Naive B cell (primary cell): Measurements from ENCODE around the gene TLR9. TPM values are rescaled to one million over a fixed set of nuclear protein-coding genes. Genes with fewer than 3 reads are reported as not detected.

Experiments used
- ATAC-seq, 2 donors: fragments of 150-1000 bp; cut with Tn5 transposase; 2 replicates each; pipeline ENCODE4 v1.10.0; 2021; ENCODE audit warnings: low read depth in 2 of 2, mild to moderate bottlenecking in 2 of 2, moderate library complexity in 2 of 2
- DNase-seq: peaks from one replicate; pipeline ENCODE4 v3.0.0; 2022
- H3K27ac Mint-ChIP-seq, 6 donors: one replicate each; pipeline ENCODE4 v1.8.0; 2020 to 2022; ENCODE audit warnings: mild to moderate bottlenecking in 6 of 6, mixed read lengths in 6 of 6, moderate library complexity in 5 of 6, inconsistent platforms in 2 of 6
- H3K27me3 Mint-ChIP-seq, 3 donors: one replicate each; pipeline ENCODE4 v1.8.0; 2021 to 2022; ENCODE audit warnings: mixed read lengths in 3 of 3, mild to moderate bottlenecking in 1 of 3
- H3K36me3 Mint-ChIP-seq, 2 donors: one replicate each; pipeline ENCODE4 v1.8.0; 2020 to 2022; ENCODE audit warnings: mixed read lengths in 2 of 2, inconsistent platforms in 1 of 2, mild to moderate bottlenecking in 1 of 2
- H3K4me1 Mint-ChIP-seq, 3 donors: one replicate each; pipeline ENCODE4 v1.8.0; 2020 to 2022; ENCODE audit warnings: mixed read lengths in 3 of 3, inconsistent platforms in 1 of 3, mild to moderate bottlenecking in 1 of 3, moderate library complexity in 1 of 3
- H3K4me3 Mint-ChIP-seq, 8 donors: one replicate each; pipeline ENCODE4 v1.8.0; 2020 to 2022; ENCODE audit warnings: mild to moderate bottlenecking in 8 of 8, mixed read lengths in 8 of 8, moderate library complexity in 8 of 8, inconsistent platforms in 2 of 8
- H3K9me3 Mint-ChIP-seq, 7 donors: one replicate each; pipeline ENCODE4 v1.8.0; 2020 to 2022; ENCODE audit warnings: mixed read lengths in 7 of 7, mild to moderate bottlenecking in 5 of 7, inconsistent platforms in 2 of 7, moderate library complexity in 1 of 7
- polyA plus RNA-seq, 6 donors: library from polyadenylated mRNA; unstranded; fragments of 300-500 nt; fragmentation: Illumina TruSeq; gene quantifications; one replicate each; pipeline ENCODE4 v1.2.3, GENCODE V29; 2021; ENCODE audit warnings: low read depth in 6 of 6

Gene TLR9
- polyA plus RNA-seq, 6 donors from 2014 or later, result 1.6 to 4.4 (median 3.8) TPM; not detected in 1

GRCh38 chr3:52213901-52214300 lies 11.5 kb downstream of the TLR9 start:
- H3K27me3 Mint-ChIP-seq, result no peaks in the 10 kb centered on the region
- H3K27ac Mint-ChIP-seq, result no peak overlapping the region
- H3K4me3 Mint-ChIP-seq, result no peak overlapping the region
- H3K9me3 Mint-ChIP-seq, result no peaks in the 10 kb centered on the region
- DNase-seq (no peak), ATAC-seq (no peak)
- H3K4me1 Mint-ChIP-seq, result peaks cover 24 to 32% (median 30%) of the 10 kb centered on the region in 3 donors
- peaks cover 30 to 35% of the 10 kb centered on the region in 2 donors for H3K36me3 Mint-ChIP-seq

- no peak for ATAC-seq
- no peaks in the 10 kb centered on the region for H3K9me3 Mint-ChIP-seq
- H3K36me3 Mint-ChIP-seq, result peaks cover 34 to 35% of the 10 kb centered on the region in 2 donors
- no peak overlapping the region for H3K4me3 Mint-ChIP-seq
- peaks cover 17 to 23% (median 21%) of the 10 kb centered on the region in 3 donors for H3K4me1 Mint-ChIP-seq
- peak overlapping the region in 1 of 6 donors; percentile 42 for H3K27ac Mint-ChIP-seq
- no peak for DNase-seq
- no peaks in the 10 kb centered on the region for H3K27me3 Mint-ChIP-seq
These were observed 12.4 kb downstream of the TLR9 start for GRCh38 chr3:52213005-52213404.

DNA sequence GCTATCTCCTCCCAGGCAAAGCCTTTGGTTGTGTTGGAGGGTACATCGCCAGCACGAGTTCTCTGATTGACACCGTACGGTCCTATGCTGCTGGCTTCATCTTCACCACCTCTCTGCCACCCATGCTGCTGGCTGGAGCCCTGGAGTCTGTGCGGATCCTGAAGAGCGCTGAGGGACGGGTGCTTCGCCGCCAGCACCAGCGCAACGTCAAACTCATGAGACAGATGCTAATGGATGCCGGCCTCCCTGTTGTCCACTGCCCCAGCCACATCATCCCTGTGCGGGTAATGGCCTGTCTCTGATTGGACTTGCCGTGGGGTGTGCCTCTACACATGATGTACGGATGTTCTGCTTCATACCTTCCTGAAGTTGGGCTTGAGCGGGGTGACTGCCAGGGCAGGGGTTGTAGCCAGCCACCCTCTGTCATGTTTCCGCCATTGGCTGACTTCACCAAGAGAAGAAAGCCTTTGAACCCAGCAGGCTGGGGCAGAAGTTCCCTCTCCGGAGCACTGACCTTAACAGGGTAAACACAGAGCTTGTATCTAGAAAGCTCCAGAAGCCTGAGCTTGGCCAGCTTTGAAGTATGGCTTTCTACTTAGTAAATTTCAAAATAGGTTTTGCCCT lies 14.1 kb downstream of the TLR9 start:
- H3K9me3 Mint-ChIP-seq, result no peaks in the 10 kb centered on the region
- H3K4me1 Mint-ChIP-seq, result peaks cover 4 to 7% (median 6%) of the 10 kb centered on the region in 3 donors
- DNase-seq (no peak), ATAC-seq (no peak)
- peaks cover 35 to 42% of the 10 kb centered on the region in 2 donors for H3K36me3 Mint-ChIP-seq
- H3K27ac Mint-ChIP-seq, result no peak overlapping the region
- H3K4me3 Mint-ChIP-seq, result no peak overlapping the region
- no peaks in the 10 kb centered on the region for H3K27me3 Mint-ChIP-seq

- Mint-ChIP-seq H3K27me3 (no peaks in the 10 kb centered on the region), H3K9me3 (no peaks in the 10 kb centered on the region), H3K27ac (no peak overlapping the region), H3K4me3 (no peak overlapping the region), H3K36me3 (peaks cover 32 to 41% of the 10 kb centered on the region in 2 donors), H3K4me1 (peaks cover 3 to 5% (median 4%) of the 10 kb centered on the region in 3 donors)
- ATAC-seq (no peak), DNase-seq (no peak)
These were observed 14.8 kb downstream of the TLR9 start for GRCh38 chr3:52210550-52211046.

- Mint-ChIP-seq H3K36me3 (peaks cover 27 to 35% of the 10 kb centered on the region in 2 donors), H3K9me3 (no peaks in the 10 kb centered on the region), H3K27ac (no peak overlapping the region), H3K27me3 (no peaks in the 10 kb centered on the region), H3K4me1 (peaks cover 0 to 2% (median 0%) of the 10 kb centered on the region in 3 donors), H3K4me3 (no peak overlapping the region)
- no peak for DNase-seq
- ATAC-seq, result no peak
These were observed 15.4 kb downstream of the TLR9 start for GRCh38 chr3:52210037-52210436.

GRCh38 chr3:52208556-52208955 lies 16.9 kb downstream of the TLR9 start:
- Mint-ChIP-seq H3K36me3 (peaks cover 17 to 29% of the 10 kb centered on the region in 2 donors), H3K4me1 (peaks cover 0 to under 1% (median 0%) of the 10 kb centered on the region in 3 donors), H3K4me3 (no peak overlapping the region), H3K9me3 (no peaks in the 10 kb centered on the region), H3K27me3 (no peaks in the 10 kb centered on the region), H3K27ac (peak overlapping the region in 1 of 6 donors; percentile 9)
- DNase-seq (no peak), ATAC-seq (no peak)

DNA sequence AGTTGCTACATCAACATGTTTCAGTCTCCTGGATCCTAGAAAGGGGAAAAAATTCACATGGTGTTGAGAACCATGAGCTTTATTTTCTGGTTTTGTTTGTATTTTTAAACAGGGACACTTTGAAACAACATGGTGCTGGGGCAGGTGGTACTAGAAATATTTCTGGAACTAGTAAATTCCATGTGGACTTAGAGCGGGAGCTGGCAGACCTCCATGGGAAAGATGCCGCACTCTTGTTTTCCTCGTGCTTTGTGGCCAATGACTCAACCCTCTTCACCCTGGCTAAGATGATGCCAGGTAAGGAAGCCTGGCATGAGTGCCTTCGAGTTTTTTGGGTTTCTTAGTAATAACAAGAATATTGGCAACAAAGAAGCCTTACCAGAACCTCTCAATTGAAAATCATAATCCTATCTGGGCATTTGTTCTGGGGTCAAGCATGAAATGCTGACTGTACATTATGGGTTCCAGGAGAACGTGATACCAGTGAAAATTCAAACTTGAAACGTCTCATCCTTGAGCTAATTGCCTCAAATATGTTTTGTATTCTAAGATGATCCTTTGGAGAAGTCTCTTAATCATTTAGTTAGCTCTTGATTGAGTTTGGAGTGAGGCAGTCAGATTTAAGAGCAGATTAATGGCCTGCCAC lies 19.6 kb downstream of the TLR9 start:
- peaks cover 8 to 17% (median 10%) of the 10 kb centered on the region in 3 donors for H3K4me1 Mint-ChIP-seq
- ATAC-seq (no peak), DNase-seq (no peak)
- H3K27me3 Mint-ChIP-seq, result no peaks in the 10 kb centered on the region
- H3K9me3 Mint-ChIP-seq, result no peaks in the 10 kb centered on the region
- no peak overlapping the region for H3K4me3 Mint-ChIP-seq
- H3K27ac Mint-ChIP-seq, result peak overlapping the region in 1 of 6 donors; percentile 28
- peaks cover 14 to 22% of the 10 kb centered on the region in 2 donors for H3K36me3 Mint-ChIP-seq

GRCh38 chr3:52204337-52205073 lies 20.9 kb downstream of the TLR9 start:
- DNase-seq (no peak), ATAC-seq (no peak)
- Mint-ChIP-seq H3K9me3 (no peaks in the 10 kb centered on the region), H3K36me3 (peaks cover 7 to 22% of the 10 kb centered on the region in 2 donors), H3K27me3 (no peaks in the 10 kb centered on the region), H3K4me1 (peaks cover 13 to 23% (median 13%) of the 10 kb centered on the region in 3 donors), H3K4me3 (no peak overlapping the region), H3K27ac (peak overlapping the region in 1 of 6 donors; percentile 42)

GRCh38 chr3:52203701-52204100 lies 21.7 kb downstream of the TLR9 start:
- peaks cover 21 to 30% (median 21%) of the 10 kb centered on the region in 3 donors for H3K4me1 Mint-ChIP-seq
- no peaks in the 10 kb centered on the region for H3K9me3 Mint-ChIP-seq
- H3K36me3 Mint-ChIP-seq, result peaks cover 8 to 21% of the 10 kb centered on the region in 2 donors
- ATAC-seq (no peak), DNase-seq (no peak)
- peak overlapping the region in 1 of 6 donors; percentile 44 for H3K27ac Mint-ChIP-seq
- no peaks in the 10 kb centered on the region for H3K27me3 Mint-ChIP-seq
- H3K4me3 Mint-ChIP-seq, result no peak overlapping the region

GRCh38 chr3:52202384-52203077 lies 22.9 kb downstream of the TLR9 start:
- ATAC-seq (no peak), DNase-seq (no peak)
- H3K9me3 Mint-ChIP-seq, result no peaks in the 10 kb centered on the region
- peaks cover 28 to 38% (median 29%) of the 10 kb centered on the region in 3 donors for H3K4me1 Mint-ChIP-seq
- H3K4me3 Mint-ChIP-seq, result peak overlapping the region in 2 of 8 donors; percentile 9 to 51
- H3K27ac Mint-ChIP-seq, result peak overlapping the region in 3 of 6 donors; percentile 61 to 89 (median 65)
- peaks cover 12 to 13% of the 10 kb centered on the region in 2 donors for H3K36me3 Mint-ChIP-seq
- no peaks in the 10 kb centered on the region for H3K27me3 Mint-ChIP-seq

- ATAC-seq (no peak), DNase-seq (no peak)
- Mint-ChIP-seq H3K27ac (peak overlapping the region in 2 of 6 donors; percentile 25 to 70), H3K4me3 (peak overlapping the region in 1 of 8 donors; percentile 66), H3K36me3 (peaks cover 9 to 13% of the 10 kb centered on the region in 2 donors), H3K4me1 (peaks cover 32 to 42% (median 35%) of the 10 kb centered on the region in 3 donors), H3K27me3 (no peaks in the 10 kb centered on the region), H3K9me3 (no peaks in the 10 kb centered on the region)
These were observed 24.3 kb downstream of the TLR9 start for GRCh38 chr3:52200981-52201679.
